Measurements from ENCODE around the gene ELF1. TPM values are rescaled to one million over a fixed set of nuclear protein-coding genes. Genes with fewer than 3 reads are reported as not detected.

The ELF1 gene
- total RNA-seq, 2 experiments from 2014 or later, result 120 to 143 TPM

DNA sequence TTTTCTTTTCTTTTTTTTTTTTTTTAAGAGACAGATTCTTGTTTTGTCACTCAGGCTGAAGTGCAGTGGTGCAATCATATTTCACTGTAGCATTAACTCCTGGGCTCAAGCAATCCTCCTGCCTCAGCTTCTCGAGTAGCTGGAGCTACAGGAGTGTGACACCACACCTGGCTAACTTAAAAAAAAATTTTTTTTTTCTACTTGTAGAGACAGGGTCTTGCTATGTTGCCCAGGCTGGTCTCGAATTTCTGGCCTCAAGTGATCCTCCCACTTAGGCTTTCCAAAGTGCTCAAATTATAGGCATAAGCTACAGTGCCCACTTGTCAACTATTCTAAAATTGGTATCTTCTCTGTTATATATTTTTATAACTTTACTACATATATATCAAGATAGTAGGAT is 6.6 kb downstream of the ELF1 start:
- no peaks in the 10 kb centered on the region for H3K27me3 Mint-ChIP-seq
- peaks cover 45% of the 10 kb centered on the region for H3K36me3 Mint-ChIP-seq
- DNase-seq (no peak), ATAC-seq (no peak)
- no peak overlapping the region for H3K27ac Mint-ChIP-seq
- peaks cover 62% of the 10 kb centered on the region for H3K4me1 Mint-ChIP-seq
- CTCF ChIA-PET, result interaction anchor here (1.1 to 1.7 kb wide), 4 partner anchors 35 to 91 kb away, joined by 3 to 6 read pairs (median 4); no protein-coding TSS in a partner anchor
- H3K4me3 Mint-ChIP-seq, result no peak overlapping the region
- H3K9me3 Mint-ChIP-seq (ENCODE audit: low read depth), result no peaks in the 10 kb centered on the region

DNA sequence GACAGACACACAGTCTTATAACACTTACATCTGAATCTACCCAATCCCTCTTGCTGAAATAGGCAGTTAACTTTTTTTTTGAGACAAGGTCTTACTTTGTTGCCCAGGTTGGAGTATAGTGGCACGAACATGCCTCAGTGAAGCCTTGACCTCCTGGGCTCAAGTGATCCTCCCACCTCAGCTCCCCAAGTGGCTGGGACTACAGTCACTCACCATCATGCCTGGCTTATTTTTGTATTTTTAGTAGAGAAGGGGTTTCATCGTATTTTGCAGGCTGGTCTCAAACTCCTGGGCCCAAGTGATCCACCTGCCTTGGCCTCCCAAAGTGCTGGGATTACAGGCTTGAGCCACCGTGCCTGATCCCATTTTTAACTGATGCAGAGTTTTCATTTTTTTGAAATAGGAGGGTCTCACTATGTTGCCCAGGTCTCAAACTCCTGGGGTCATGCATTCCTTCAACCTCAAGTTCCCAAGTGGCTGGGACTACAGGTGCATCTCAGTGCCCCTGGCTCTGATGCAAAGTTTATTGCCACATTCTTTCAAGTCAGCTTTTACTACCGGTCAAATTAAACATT is 7.6 kb downstream of the ELF1 start:
- no peak overlapping the region for H3K4me3 Mint-ChIP-seq
- H3K4me1 Mint-ChIP-seq, result peaks cover 67% of the 10 kb centered on the region
- H3K9me3 Mint-ChIP-seq (ENCODE audit: low read depth), result no peaks in the 10 kb centered on the region
- ATAC-seq (no peak), DNase-seq (no peak)
- H3K27ac Mint-ChIP-seq, result no peak overlapping the region
- H3K27me3 Mint-ChIP-seq, result no peaks in the 10 kb centered on the region
- H3K36me3 Mint-ChIP-seq, result peaks cover 39% of the 10 kb centered on the region
- CTCF ChIA-PET, result interaction anchor here (0.6 to 1.7 kb wide), 8 partner anchors 8 to 90 kb away, joined by 3 to 6 read pairs (median 4); partner anchors contain the start of genes ELF1 and WBP4

DNA sequence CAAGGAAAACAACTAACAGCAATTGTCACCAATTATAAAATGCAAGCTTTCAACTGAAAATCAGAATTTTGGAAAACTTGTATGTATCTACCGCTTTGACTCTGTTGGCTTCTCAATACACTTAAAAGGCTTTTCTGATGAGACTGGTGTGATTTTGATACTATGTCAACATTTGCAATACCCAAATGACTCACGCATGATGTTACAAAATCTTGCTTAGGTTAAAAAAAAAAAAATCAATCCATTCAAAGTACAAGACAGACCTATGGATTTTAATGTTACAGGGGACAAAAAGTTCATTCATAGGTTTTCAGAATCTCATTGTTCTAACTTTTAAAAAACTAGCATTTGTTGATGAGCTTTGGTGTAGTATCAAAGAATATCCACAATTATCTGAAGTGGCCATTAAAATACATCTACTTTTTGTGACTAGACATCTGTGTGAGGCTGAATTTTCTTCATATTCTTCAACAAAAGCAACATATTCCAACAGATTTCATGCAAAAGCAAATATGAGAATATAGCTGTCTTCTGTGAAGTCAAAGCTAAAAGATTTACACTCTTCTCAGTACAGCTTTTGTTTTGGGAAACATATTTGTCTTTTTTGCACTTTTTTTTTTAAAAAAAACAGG is 10.7 kb downstream of the ELF1 start:
- ATAC-seq (peak; percentile 48), DNase-seq (no peak)
- Mint-ChIP-seq H3K4me3 (peak overlapping the region; percentile 63), H3K4me1 (peaks cover 69% of the 10 kb centered on the region), H3K27me3 (no peaks in the 10 kb centered on the region), H3K27ac (peak overlapping the region; percentile 86), H3K36me3 (peaks cover 35% of the 10 kb centered on the region), H3K9me3 (ENCODE audit: low read depth) (no peaks in the 10 kb centered on the region)
- CTCF ChIA-PET, result interaction anchor here (0.8 to 2.4 kb wide), 5 partner anchors 8 to 34 kb away, joined by 3 to 10 read pairs (median 3); no protein-coding TSS in a partner anchor

GRCh38 chr13:41007744-41008128 is 11.4 kb downstream of the ELF1 start:
- H3K4me1 Mint-ChIP-seq, result peaks cover 67% of the 10 kb centered on the region
- CTCF ChIA-PET, result interaction anchor here (2.4 kb wide), 3 partner anchors 11 to 33 kb away, joined by 7 to 12 read pairs (median 10); partner anchors contain the start of gene ELF1
- peak overlapping the region; percentile 62 for H3K4me3 Mint-ChIP-seq
- DNase-seq, result peak; percentile 50
- peak; percentile 42 for ATAC-seq
- H3K36me3 Mint-ChIP-seq, result peaks cover 31% of the 10 kb centered on the region
- no peaks in the 10 kb centered on the region for H3K27me3 Mint-ChIP-seq
- H3K9me3 Mint-ChIP-seq (ENCODE audit: low read depth), result no peaks in the 10 kb centered on the region
- peak overlapping the region; percentile 86 for H3K27ac Mint-ChIP-seq

DNA sequence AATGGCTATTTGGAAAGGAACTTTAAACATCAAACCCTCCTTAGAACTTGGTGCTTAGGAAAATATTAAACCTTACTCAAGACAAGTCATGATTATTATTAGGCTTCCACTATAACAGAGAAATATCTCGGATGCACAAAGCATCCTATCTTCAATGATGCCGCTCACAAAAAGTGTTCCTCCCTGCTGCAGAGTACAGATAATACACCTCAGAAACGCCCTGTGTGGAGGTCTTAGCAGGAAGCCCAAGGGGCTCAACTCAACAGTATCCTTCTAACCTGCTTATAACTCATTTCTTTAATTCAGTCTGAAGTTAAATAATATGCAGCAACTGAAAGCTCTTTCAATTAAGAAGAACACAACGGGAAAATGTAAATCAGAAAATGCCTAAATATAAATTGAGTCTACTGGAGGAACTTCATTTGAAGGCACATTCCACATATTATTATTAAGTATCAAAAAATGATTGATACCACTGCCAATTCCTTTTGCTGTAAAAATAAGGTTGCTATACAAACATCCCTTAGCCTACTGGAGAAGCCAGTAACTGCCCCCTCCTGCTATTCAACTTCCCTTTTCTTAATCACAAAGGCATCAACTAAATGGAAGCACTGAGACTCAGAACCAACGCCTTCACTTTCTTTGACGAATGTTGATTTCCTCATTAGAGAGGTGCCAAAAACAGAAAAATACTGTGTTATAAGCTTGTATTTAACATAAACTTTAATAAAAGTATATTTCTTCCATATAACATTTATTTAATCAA is 12.0 kb downstream of the ELF1 start:
- Mint-ChIP-seq H3K27ac (peak overlapping the region; percentile 86), H3K4me3 (peak overlapping the region; percentile 62), H3K36me3 (peaks cover 30% of the 10 kb centered on the region), H3K9me3 (ENCODE audit: low read depth) (no peaks in the 10 kb centered on the region), H3K27me3 (no peaks in the 10 kb centered on the region), H3K4me1 (peaks cover 69% of the 10 kb centered on the region)
- CTCF ChIA-PET, result interaction anchor here (1.4 to 2.4 kb wide), 4 partner anchors 7 to 33 kb away, joined by 4 to 12 read pairs (median 8); partner anchors contain the start of gene ELF1
- DNase-seq (no peak), ATAC-seq (no peak)

DNA sequence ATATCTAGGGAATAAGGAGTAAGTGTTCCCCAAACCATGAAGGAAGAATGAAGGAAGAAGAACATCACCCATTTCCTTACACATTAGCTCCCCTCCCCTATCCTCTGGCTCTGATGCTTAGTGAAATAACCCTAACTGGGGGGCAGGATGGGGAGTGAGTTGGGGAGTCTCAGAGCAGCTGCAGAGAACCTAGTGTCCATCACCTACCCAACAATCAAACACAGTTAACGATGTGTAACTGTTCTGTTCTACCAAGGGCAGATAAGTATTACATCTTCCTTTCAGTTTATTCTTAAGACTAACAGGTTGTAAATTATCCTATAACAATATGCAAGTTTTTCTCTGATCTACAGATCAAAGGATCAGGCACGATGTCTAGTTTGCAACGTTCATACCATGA is 12.8 kb downstream of the ELF1 start:
- Mint-ChIP-seq H3K36me3 (peaks cover 32% of the 10 kb centered on the region), H3K27me3 (no peaks in the 10 kb centered on the region), H3K4me1 (peaks cover 71% of the 10 kb centered on the region), H3K4me3 (peak overlapping the region; percentile 52), H3K9me3 (ENCODE audit: low read depth) (no peaks in the 10 kb centered on the region), H3K27ac (peak overlapping the region; percentile 96)
- DNase-seq (no peak), ATAC-seq (no peak)
- CTCF ChIA-PET, result interaction anchor here (0.8 to 2.4 kb wide), 6 partner anchors 8 to 32 kb away, joined by 3 to 12 read pairs (median 6); partner anchors contain the start of gene ELF1

GRCh38 chr13:41005704-41006103 is 13.4 kb downstream of the ELF1 start:
- H3K27ac Mint-ChIP-seq, result peak overlapping the region; percentile 96
- CTCF ChIA-PET, result interaction anchor here (0.8 to 2.4 kb wide), 6 partner anchors 9 to 31 kb away, joined by 3 to 12 read pairs (median 6); partner anchors contain the start of gene ELF1
- H3K9me3 Mint-ChIP-seq (ENCODE audit: low read depth), result no peaks in the 10 kb centered on the region

GRCh38 chr13:41004875-41005693 is 14.0 kb downstream of the ELF1 start:
- H3K4me3 Mint-ChIP-seq, result peak overlapping the region; percentile 52
- H3K36me3 Mint-ChIP-seq, result peaks cover 31% of the 10 kb centered on the region
- no peaks in the 10 kb centered on the region for H3K9me3 Mint-ChIP-seq (ENCODE audit: low read depth)
- peak; percentile 78 for ATAC-seq
- peak overlapping the region; percentile 96 for H3K27ac Mint-ChIP-seq
- CTCF ChIA-PET, result interaction anchor here (0.6 to 2.4 kb wide), 6 partner anchors 9 to 31 kb away, joined by 3 to 12 read pairs (median 6); partner anchors contain the start of gene ELF1
- no peaks in the 10 kb centered on the region for H3K27me3 Mint-ChIP-seq
- peaks cover 69% of the 10 kb centered on the region for H3K4me1 Mint-ChIP-seq
- peak; percentile 51 for DNase-seq

More at GRCh38 chr13:41005704-41006103, 13.4 kb downstream of the ELF1 start:
- peaks cover 29% of the 10 kb centered on the region for H3K36me3 Mint-ChIP-seq
- H3K27me3 Mint-ChIP-seq, result no peaks in the 10 kb centered on the region
- peaks cover 68% of the 10 kb centered on the region for H3K4me1 Mint-ChIP-seq
- no peak for ATAC-seq
- peak overlapping the region; percentile 52 for H3K4me3 Mint-ChIP-seq
- no peak for DNase-seq

DNA sequence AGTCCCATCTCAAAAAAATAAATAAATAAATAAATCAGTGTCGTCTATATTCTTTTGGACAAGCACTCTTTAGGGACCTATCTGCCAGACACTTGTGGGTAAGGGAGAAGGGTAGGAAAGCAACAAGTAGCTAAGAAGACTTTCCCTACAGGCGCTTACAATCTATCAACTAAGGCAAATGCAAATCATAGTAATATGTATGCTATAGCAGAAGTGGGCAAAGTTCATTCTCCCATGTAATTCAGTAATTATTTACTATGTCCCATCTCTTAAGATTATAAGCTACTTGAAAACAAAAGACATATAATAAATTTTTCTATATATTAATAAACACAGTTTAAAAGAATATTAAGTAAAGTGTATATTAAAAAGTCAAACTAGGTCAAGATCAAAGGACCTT is 16.5 kb downstream of the ELF1 start:
- CTCF ChIA-PET, result interaction anchor here (1.1 to 3.2 kb wide), 9 partner anchors 10 to 52 kb away, joined by 3 to 13 read pairs (median 4); no protein-coding TSS in a partner anchor
- H3K27ac Mint-ChIP-seq, result no peak overlapping the region
- H3K9me3 Mint-ChIP-seq (ENCODE audit: low read depth), result no peaks in the 10 kb centered on the region
- H3K27me3 Mint-ChIP-seq, result no peaks in the 10 kb centered on the region
- no peak for ATAC-seq
- peaks cover 46% of the 10 kb centered on the region for H3K36me3 Mint-ChIP-seq
- no peak overlapping the region for H3K4me3 Mint-ChIP-seq
- H3K4me1 Mint-ChIP-seq, result peaks cover 76% of the 10 kb centered on the region
- DNase-seq, result no peak

DNA sequence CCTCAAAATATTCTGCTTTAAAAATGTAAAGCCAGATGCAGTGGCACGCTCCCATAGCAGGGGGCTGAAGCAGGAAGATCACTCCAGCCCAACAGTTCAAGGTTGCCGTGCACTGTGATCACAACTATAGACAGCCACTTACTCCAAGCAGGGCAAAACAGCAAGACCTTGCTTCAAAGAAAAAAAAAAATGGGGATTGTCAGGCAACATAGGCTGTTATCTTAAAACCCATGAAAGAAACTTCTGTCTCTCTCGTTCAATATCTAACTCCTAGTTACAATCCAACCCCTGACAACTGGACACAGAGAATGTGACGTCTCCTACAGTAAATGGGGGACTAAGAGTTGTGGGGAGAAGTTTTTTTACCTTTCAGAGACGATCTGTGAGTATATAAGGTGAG is 17.4 kb downstream of the ELF1 start:
- Mint-ChIP-seq H3K9me3 (ENCODE audit: low read depth) (no peaks in the 10 kb centered on the region), H3K36me3 (peaks cover 49% of the 10 kb centered on the region), H3K27me3 (no peaks in the 10 kb centered on the region), H3K27ac (peak overlapping the region; percentile 47), H3K4me3 (no peak overlapping the region), H3K4me1 (peaks cover 75% of the 10 kb centered on the region)
- CTCF ChIA-PET, result interaction anchor here (1.0 to 3.2 kb wide), 6 partner anchors 9 to 16 kb away, joined by 3 to 13 read pairs (median 4); no protein-coding TSS in a partner anchor
- ATAC-seq (no peak), DNase-seq (no peak)

- no peak for DNase-seq
- no peak overlapping the region for H3K27ac Mint-ChIP-seq
These were observed 19.7 kb downstream of the ELF1 start for GRCh38 chr13:40999416-40999815.

GRCh38 chr13:40996426-40997092 is 22.6 kb downstream of the ELF1 start:
- no peaks in the 10 kb centered on the region for H3K9me3 Mint-ChIP-seq (ENCODE audit: low read depth)
- H3K36me3 Mint-ChIP-seq, result peaks cover 51% of the 10 kb centered on the region
- H3K27me3 Mint-ChIP-seq, result no peaks in the 10 kb centered on the region
- peak overlapping the region; percentile 42 for H3K27ac Mint-ChIP-seq
- peaks cover 80% of the 10 kb centered on the region for H3K4me1 Mint-ChIP-seq
- ATAC-seq (no peak), DNase-seq (no peak)
- no peak overlapping the region for H3K4me3 Mint-ChIP-seq
- CTCF ChIA-PET, result interaction anchor here (1.1 kb wide), 1 partner anchor 17 kb away, joined by 3 read pairs; no protein-coding TSS in a partner anchor

More at GRCh38 chr13:40999416-40999815, 19.7 kb downstream of the ELF1 start:
- no peak overlapping the region for H3K4me3 Mint-ChIP-seq
- no peak for ATAC-seq
- H3K9me3 Mint-ChIP-seq (ENCODE audit: low read depth), result no peaks in the 10 kb centered on the region
- peaks cover 51% of the 10 kb centered on the region for H3K36me3 Mint-ChIP-seq
- H3K27me3 Mint-ChIP-seq, result no peaks in the 10 kb centered on the region
- H3K4me1 Mint-ChIP-seq, result peaks cover 79% of the 10 kb centered on the region
- CTCF ChIA-PET, result no interaction called here
